Dedifferentiated amniotic fluid mesenchymal stem cell (primary cell): ENCODE data around the gene CRYBG1.
A peak's percentile ranks its signal among the peaks of the same experiment; 100 is the strongest.

Source experiments
- DNase-seq: peaks from one replicate; pipeline ENCODE4 v3.0.0-alpha.2; 2016; ENCODE audit errors: extremely low spot score

Gene CRYBG1

DNA sequence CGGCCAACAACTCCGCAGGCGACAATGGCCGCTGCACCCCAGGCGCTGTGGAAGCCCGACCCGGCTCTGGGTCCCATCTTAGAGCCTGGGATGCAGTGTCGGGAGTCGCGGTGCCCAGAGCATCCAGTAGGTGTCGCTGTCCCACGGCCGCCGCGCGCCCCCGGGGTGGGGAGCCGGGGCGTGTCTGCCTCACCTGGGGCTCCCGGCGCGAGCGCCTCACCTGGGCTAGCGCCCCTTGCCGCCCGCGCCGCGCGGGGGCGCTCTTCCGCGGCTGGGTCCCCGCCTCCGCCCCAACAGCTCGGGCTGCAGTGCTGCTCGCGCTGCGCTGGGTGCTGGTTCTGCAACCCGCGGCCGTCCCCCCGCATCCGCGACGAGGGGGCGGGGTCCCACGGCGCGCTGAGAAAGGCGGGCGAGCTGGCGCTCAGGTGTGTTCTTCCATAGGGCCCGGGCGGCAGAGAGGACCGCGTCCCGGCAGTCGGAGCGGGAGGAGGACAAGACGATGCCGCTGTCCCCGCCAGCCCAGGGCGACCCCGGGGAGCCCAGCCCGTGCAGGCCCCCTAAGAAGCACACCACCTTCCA is at the start of gene CRYBG1:
Gene CRYBG1, plus strand, starts transcription at position 308 of the 579 bp plus-strand sequence. Its CDS starts 192 bp downstream, at position 500.
- no peak for DNase-seq

DNA sequence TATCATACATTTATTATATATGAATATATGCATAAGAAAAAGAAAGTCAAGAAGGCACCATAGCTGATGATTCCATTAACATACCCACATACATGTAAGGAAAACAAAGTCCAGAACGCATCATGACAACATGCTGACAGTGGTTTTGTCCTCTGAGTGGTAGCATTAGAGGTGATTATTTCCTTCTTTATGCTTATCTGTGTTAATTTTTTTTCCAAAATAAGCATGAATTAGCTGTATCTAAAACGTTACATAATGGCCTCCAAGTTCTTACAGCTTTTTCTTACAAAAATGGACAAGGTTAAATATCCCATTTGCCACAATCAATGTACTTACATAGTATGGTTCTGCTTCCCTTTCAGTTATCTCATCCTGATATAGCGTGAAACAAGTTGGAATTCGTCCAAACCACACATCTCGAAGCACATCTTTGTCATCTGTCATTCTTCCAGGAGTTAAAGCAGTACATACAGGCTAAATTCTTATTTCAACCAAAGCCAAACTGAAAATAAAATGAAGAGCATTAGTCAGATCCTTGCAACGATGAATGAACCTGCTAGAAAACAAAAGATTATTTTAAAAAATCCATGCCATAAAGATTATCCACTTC is 44.6 kb upstream of the CRYBG1 start:
- no peak for DNase-seq

- DNase-seq: no peak
Measured at GRCh38 chr6:106316375-106316766, 44.1 kb upstream of the CRYBG1 start.

- no peak for DNase-seq
Measured at GRCh38 chr6:106318061-106318460, 42.5 kb upstream of the CRYBG1 start.

DNA sequence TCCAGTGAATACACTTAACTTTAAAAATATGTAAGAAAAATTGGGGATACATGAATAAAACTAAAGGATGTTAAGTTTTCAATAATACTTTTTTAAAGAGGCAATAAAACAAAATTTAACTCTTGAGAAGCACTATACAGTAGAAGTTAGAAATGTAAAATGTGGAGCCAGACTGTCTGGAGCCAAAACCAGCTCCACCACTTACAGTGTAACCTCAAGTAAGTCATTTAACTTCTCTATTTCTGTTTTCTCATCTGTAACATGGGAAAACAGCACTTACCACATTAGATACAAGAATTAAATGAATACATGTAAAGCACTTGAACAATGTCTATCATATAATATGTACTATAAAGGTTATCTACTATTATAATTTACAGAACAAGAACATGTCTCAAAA is 41.7 kb upstream of the CRYBG1 start:
- no peak for DNase-seq

DNA sequence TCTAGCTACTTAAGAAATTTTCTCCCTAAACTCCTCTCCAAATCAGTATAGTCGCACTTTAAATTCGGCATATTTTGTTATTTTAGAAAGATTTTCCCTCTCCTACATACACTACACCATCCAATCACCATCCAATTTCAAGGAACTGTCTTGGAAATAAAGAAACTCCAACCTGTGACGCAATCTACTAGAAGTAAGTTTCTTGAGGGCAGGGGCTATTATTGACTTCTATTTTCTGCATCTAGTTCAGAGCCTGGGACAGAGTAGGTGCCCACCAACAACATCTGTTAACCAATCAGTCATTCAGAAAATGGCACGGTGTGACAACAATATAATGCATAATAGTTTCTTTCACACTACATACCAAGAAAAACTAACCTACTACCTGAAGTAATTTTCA is 38.6 kb upstream of the CRYBG1 start:
- DNase-seq: no peak

DNA sequence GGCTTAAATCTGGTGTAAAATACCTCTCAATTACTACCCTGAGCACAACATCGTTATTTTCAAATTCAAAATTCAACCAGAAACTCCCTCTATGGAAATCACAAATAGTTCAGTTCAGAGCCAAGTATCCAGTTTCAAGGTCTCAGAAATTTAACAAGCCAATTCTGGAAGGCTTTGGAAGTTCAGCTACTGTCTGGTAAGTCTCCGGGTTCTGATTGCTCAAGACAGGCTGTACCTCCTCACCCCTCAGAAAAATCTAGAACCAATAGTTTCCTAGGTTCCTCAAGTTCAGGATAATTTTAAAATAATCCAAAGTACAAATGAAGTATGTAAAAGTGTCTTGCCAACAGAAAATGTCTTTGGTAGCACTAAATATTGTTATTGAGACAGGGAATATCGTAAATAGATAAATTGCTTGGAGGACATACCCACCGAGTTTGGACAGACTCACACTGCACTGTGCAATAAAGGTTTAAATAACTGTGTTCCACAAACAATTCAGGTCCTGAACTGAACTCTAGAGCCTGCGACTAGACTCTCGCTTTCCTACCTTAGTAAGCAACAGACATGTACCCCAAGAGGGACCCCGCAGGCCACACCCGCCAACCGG is 35.7 kb upstream of the CRYBG1 start:
- DNase-seq: peak; percentile 31

GRCh38 chr6:106325336-106326178 is 35.0 kb upstream of the CRYBG1 start, which contains the start of gene ATG5:
ATG5 (minus strand) TSS chr6:106325760; CDS start chr6:106316208, 9,552 bp downstream.
- DNase-seq: peak; percentile 97

- DNase-seq: peak; percentile 56
Measured at GRCh38 chr6:106334646-106335448, 25.7 kb upstream of the CRYBG1 start.

- DNase-seq: peak; percentile 64
Measured at GRCh38 chr6:106339334-106340029, 21.0 kb upstream of the CRYBG1 start.

DNA sequence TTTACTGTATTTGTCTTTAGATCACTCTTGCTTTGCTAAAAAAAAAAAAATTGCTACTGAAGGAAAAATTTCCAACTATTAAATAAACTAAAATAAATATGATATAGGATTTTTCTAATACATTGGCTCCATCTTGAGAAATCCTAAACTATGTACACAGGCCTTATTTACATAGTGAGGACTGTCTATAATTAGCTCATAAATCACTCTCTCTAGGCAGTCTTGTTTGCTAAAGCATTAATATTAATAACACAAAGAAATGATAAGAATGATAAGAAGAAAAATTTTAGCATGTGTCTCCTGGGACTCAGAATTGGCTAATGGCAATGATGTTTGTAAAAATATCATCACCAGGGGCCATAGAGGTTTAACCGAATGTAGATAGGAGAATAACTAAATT is 13.3 kb upstream of the CRYBG1 start:
- no peak for DNase-seq

DNA sequence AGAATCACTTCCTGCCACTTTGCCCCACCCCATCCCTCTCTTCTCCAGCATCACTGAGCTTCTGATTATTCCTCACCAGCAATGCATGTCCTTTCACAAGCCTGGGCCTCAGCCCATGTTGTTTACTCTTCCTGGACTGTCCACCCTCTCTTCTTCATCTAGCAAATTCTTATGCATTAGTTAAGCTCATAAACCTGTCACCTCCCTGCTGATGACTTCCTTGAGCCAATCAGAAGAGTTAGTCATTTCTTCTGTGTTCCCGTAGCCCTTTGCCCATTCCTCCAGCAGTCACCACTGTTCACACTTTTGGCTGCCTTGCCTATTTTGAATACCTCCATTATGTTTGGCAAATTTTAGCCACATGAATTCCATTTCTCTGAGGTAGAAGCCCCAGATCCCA is 4.1 kb upstream of the CRYBG1 start:
- no peak for DNase-seq

GRCh38 chr6:106359959-106360409 is 533 bp upstream of the CRYBG1 start:
- no peak for DNase-seq

GRCh38 chr6:106360989-106361430 is 493 bp downstream of the CRYBG1 start:
- no peak for DNase-seq

GRCh38 chr6:106363401-106364138 is 3.1 kb downstream of the CRYBG1 start:
- DNase-seq: no peak

DNA sequence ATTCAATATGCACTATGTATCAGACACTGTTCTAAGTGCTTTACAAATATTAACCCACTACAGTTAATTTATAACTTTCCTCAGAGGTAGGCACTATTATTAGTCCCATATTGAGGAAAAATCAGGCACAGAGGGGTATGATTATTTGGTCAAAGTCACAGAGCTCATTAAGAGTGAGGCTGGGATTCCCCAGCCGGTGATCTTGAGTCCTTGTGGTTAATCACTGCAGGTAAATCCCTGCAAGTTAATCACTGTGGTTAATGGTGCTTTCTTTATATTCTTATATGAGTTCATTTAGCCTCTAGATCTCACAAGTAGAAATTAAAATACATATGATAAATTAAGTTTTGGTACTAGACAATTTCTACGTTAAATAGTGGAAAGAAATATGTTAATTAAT is 9.2 kb downstream of the CRYBG1 start:
- no peak for DNase-seq

DNA sequence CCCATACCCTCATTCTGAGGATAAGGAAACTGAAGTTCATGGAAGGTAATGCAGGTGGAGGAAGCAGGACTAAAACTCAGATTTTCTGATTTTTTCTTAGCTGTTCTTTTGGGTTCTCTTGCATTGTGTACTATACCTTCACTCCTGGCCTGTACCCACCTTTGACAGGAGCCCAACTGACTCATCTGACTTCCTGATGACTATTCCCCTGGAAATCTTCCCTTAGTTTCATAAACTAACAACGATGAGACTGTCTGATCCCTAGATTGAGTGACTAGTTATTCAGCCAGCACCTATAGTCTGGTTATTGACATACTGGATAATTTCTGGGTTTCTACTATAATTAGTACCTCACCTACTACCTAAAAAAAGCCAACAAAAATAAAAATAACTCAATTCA is 10.1 kb downstream of the CRYBG1 start:
- no peak for DNase-seq

- DNase-seq: no peak
Measured at GRCh38 chr6:106372838-106373501, 12.5 kb downstream of the CRYBG1 start.

DNA sequence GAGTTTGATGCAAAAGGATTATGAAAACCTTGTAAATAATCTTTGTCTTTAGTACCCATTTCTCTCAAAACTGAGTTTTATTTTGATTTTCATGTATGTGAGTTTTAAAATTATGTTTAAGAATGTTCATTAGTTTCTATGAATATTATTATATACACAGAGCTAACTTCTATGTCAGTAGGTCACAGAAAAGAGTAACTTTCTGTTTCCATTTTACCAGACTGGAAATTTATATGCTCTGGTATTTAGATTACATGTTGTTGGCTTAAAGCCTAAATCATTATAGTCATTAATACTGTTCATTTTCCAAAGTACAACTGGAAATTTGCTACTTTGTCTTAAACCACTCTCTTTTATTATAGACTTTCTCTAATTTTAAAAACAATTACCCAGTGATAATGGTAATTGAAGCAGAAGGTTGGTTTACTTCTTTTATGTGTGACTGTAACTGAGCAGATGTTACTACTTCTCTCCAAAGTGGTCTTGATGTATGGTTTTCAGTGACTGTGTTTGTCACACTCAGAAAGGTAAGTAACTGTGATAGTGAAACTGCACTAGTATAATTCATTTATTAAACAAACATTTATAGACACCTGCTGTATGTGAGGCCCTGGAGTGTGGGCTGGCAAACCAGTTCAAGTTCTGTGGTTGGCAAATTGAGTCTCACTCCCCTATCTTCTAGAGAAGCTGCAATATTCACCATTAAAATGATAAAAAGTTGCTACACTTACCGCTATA is 13.2 kb downstream of the CRYBG1 start:
- DNase-seq: no peak
